ENCODE data around the gene KCP. TPM values are rescaled to one million over a fixed set of nuclear protein-coding genes. Genes with fewer than 3 reads are reported as not detected.

KCP gene
- polyA plus RNA-seq, 4 donors: 1.6 to 38.8 (median 17.9) TPM

GRCh38 chr7:128908750-128909624 lies 1.5 kb downstream of the KCP start:
- DNase-seq (ENCODE audit: low read depth in 4 of 4, low spot score in 3 of 4): no peak

- DNase-seq (ENCODE audit: low read depth in 4 of 4, low spot score in 3 of 4): no peak
These were observed 3.5 kb downstream of the KCP start for GRCh38 chr7:128906766-128907559.

- no peak for DNase-seq (ENCODE audit: low read depth in 4 of 4, low spot score in 3 of 4)
These were observed 4.3 kb downstream of the KCP start for GRCh38 chr7:128906001-128906765.

- DNase-seq (ENCODE audit: low read depth in 4 of 4, low spot score in 3 of 4): no peak
These were observed 5.9 kb downstream of the KCP start for GRCh38 chr7:128904381-128905197.

DNA sequence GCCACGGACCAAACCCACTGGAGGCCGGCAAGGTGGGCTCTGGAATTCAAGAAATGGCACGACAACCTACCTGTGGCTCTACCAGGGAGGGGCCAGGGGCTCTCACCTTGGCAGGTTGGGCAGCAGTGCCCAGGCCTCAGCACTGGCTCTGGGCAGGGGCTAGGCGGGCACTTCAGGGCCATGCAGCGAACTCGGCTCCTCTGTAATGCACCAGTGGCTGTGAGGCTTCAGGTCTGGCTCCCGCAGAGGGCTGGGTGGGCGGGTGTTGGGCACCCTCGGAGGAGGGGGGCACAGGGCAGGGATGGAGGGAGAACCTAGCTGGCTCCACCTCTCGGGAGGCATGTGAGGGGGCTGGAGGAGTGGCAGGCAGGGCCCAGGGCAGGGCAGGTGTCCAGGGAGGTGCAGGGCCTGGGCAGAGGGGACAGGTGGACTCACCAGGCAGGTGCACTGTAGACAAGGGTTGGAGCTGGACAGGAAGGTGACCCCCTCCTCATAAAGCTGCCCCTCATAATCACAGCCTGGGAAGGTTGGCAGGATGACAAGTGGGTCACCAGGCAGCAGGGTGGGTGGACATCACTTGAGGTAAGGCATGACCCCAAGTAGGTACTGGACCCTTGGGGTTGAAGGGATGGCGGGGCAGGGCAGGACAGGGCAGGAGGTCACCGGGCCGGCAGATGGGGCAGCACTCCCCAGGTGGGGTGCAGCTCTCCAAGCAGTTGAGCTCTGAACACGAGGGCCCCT lies 6.7 kb downstream of the KCP start:
- no peak for DNase-seq (ENCODE audit: low read depth in 4 of 4, low spot score in 3 of 4)

DNA sequence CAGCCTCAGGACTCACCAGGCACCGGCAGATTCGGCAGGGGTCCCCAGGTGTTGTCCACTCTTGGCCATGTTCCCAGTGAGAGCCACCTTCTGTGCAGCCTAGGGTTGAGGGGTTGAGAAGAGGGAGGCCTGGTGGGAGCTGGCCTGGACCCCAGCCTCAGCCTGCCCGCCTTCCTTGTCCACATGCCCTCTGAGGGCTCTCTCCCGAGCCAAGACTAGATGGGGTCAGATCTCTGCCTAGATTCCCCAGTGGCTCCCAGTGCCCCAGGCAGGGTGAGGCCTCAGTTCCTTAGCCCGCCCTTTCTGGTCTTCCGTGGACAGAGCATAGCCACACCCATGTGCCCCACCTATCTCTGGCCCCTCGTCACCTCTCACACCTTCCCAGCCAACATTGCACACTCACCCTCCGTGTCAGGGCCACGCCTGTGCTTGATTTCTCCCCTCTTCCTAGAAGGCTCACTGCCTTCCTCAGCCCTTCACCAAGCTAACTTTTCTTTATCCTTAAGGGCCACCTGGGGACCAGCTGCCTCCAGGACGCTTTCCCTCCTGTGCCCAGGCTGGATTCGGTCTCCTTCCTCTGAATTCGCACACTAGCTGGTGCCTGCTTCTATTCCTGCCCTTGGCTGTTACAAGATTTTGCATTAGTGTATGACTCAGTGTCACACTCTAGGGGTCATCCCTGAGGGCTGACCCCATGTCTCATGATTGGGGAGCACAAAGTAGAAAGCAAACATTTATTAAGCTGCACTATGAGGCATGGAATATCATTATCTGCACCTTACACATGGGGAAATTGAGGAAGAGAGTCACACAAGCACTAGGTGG lies 7.5 kb downstream of the KCP start:
- DNase-seq (ENCODE audit: low read depth in 4 of 4, low spot score in 3 of 4): no peak

DNA sequence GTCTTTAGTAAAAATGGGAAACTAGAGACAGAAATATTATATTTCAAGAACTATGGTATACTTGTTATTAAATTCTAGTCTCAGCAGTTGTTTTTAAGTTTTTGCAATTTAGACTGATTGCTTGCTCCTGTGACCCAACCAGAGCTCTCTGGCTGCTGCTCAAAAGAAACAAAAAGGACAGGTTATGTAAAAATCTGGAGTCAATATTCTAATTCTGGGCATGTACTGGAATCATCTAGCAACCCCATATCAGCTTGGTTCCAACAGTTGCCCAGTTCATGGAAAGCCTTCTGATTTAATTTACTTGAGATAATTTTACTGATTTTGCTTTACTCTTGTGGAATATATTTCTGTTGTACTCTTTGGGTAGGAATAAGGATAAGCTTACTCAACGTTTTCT lies 10.3 kb downstream of the KCP start:
- no peak for DNase-seq (ENCODE audit: low read depth in 4 of 4, low spot score in 3 of 4)

DNA sequence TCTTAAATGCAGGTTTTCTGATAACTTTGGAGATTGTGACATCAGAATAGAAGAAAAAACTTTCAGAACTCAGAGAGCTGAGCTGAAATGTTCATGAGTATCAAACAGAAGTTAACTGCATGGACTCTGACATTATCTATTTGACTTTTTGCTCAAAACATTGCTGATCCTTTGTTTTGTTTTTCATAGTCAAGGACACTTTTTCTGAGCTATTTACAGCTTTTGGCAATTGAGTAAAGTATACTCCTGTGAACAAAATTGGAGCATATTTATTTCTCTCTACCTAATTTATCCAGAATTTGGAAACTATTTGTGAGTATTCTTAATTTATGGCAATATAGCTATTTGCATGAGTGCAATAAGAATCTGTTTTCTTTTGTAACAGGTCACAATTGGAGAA lies 11.1 kb downstream of the KCP start:
- no peak for DNase-seq (ENCODE audit: low read depth in 4 of 4, low spot score in 3 of 4)

DNA sequence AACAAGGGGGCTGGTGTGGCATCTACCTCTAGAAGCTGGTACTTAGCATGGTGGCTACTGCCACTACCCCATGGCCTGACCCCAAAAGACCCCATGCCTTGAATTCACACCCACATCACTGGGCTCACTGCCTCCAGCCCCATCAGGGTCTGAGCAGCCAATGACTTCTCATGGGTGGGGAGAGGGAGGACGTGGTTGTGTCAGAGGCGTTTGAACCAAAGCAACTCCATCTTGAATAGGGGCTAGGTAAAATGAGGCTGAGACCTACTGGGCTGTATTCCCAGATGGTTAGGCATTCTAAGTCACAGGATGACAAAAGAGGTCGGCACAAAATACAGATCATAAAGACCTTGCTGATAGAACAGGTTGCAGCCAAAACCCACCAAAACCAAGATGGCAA lies 15.2 kb downstream of the KCP start:
- DNase-seq (ENCODE audit: low read depth in 4 of 4, low spot score in 3 of 4): no peak

DNA sequence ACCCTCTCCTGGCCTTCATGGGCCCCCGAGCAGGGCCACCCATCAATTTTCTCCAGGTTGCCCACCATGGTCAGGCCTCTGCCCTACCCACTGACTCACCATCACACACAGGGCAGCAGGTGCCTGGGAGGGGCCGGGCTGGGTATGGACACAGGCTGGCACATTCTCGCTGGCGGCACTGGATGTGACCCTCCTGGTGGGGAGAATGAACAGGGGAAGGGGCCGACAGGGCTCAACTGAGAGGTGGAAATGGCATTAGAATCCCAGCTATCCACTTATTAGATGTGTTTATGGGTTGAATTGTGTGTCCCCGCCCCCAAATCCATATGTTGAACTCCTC lies 16.4 kb downstream of the KCP start:
- DNase-seq (ENCODE audit: low read depth in 4 of 4, low spot score in 3 of 4): no peak

DNA sequence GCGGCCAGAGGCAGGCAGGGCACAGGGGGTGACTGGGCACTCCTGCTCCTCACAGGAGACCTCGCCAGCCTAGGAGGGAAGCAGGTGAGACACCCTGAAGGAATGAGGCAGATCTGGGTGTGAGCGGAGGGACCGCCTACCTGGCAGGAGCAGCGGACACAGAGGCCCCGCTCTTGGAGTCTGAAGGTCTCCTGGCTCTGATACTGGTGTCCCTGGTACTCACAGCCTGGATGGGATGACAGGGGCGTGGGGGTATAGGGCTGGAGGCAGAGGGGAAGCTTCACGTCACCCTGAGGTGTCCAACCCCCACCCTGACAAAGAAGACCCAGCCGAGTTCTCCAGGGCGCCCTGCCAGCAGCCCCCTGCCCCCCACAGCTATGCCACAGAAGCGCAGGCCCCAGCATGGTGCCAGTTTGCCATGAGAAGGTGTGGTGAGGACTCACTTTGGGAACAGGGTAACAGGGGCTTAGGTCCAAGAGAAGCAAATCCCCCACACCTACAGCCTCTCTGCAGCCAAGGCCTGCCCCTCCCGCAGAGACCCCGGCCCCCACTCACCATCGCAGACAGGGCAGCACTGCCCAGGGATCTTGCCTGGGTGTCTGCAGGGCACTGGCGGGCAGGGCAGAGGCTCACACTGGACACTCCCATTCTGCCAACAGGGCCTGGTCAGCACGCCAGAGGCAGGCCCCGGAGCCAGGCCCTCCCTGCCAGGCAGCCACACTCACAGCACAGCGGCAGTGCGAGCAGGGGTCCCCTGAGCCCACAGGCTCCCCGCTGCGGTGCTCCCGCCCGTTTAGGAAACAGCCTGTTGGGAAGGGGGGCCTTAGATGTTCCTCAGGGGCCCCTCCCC lies 17.0 kb downstream of the KCP start:
- no peak for DNase-seq (ENCODE audit: low read depth in 4 of 4, low spot score in 3 of 4)

- DNase-seq (ENCODE audit: low read depth in 4 of 4, low spot score in 3 of 4): no peak
These were observed 17.8 kb downstream of the KCP start for GRCh38 chr7:128892521-128893250.

DNA sequence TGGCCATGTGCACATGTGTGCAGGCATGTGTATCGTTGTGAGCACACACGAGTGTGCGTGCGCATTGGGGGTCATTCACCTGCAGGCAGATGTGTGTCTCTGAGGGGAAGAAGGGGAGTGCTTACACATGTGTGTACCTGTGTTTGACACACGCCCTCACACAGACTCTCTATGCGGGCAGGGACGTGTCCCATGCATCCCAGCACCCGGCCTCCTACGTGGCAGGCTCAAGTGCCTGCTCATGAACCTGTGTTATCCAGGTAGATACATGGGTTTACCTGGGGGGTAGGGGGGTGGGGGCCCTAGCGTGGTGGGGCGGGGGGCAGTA lies 18.6 kb downstream of the KCP start:
- DNase-seq (ENCODE audit: low read depth in 4 of 4, low spot score in 3 of 4): no peak

DNA sequence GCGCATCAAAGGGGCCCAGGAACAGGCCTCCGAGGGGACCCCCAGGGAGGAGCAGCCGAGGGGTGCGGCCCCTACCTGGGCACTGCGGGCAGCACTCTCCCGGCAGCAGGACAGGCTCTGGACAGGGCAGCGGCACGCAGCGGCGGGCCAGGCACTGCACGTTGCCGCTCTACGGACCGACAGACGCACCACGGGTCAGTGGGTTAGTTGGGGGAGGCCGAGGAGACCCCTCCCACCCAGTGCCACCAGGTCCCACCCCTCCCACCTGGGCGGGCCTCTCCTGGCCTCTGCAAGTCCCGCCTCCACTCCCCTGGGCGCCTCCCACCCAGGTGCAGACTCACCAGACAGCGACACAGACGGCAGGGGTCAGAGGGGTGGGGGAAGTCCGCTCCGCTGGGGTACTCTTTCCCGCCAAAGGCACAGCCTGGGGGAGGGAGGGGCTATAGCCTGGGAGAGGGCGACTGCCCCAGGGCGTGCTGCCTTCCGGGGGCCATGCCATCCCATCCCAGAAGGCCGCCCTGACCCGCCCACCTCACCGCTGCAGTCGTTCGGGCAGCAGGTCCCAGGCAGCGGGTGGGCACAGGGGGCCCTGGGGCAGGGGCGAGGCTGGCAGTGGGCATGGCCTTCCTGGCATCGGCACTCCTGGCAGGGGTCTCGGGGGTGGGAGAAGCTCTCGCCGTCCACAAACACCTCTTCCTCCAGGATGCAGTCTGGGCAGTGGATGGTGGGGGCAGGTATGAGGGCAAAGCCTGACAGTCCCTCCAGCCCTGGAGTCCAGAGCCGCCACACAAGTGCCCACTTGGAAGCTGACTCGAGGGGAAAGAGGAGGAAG lies 19.2 kb downstream of the KCP start:
- DNase-seq (ENCODE audit: low read depth in 4 of 4, low spot score in 3 of 4): no peak

GRCh38 chr7:128890306-128891109 lies 20.0 kb downstream of the KCP start:
- DNase-seq (ENCODE audit: low read depth in 4 of 4, low spot score in 3 of 4): no peak

DNA sequence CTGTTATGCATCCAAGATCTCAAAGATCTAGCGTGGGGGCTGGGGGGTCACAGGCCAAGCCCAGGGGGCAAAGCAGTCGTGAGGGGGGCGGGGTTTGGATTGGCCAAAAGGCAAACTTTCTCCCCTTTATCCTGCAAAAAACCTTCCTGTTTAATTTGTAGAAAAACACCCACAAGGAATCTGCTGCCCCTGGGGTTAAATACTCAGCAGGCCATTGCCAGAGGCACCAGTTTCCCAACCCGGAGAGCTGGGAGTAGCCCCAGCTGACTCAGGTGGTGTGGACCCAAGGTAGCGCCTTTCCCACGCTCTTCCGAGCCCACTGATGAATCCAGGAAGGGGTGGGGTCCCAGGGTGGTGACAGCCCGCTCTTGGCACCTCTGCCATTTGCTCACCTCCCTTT lies 21.4 kb downstream of the KCP start:
- DNase-seq (ENCODE audit: low read depth in 4 of 4, low spot score in 3 of 4): no peak
